Keratinocyte (primary cell): ENCODE measurements around the gene SYS1.

Source experiments
- EZH2 ChIP-seq: IDR thresholded peaks from one replicate; pipeline ENCODE4 v1.6.1; 2012; ENCODE audit warnings: inconsistent platforms, mild to moderate bottlenecking, low read length, moderate library complexity
- TF ChIP-seq, protein P1 (sequence below), 3 experiments: IDR thresholded peaks in 1 of 3; conservative IDR thresholded peaks in 1 of 3; optimal IDR thresholded peaks in 1 of 3; 2 replicates in 2 of 3; 3 replicates in 1 of 3; pipeline versions ENCODE3 to v1.5.1; 2011; ENCODE audit warnings: low read length in 3 of 3, mild to moderate bottlenecking in 3 of 3, moderate library complexity in 2 of 3, control low read depth in 1 of 3, inconsistent platforms in 1 of 3; ENCODE audit not compliant: insufficient read depth in 2 of 3; ENCODE audit errors: extremely low read depth in 1 of 3

DNA sequence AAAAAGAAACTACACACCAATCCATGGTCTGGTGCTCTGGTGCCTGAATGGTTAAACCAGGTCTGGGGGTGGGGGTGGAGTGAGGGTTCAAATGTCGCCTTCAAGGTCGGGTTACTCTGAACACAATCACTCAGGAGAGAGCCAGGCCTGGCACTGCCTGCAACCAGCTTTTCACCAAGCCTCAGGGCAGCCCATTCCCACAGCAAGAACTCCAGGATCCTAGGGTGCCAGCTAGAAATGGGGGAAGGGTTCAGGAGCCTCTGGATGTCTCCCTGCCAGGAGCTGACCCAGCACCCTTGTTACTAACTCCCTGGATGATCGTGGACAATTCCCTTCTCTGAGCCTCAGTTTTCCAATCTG lies 21.4 kb upstream of the SYS1 start:
- TF ChIP-seq, protein P1, sequence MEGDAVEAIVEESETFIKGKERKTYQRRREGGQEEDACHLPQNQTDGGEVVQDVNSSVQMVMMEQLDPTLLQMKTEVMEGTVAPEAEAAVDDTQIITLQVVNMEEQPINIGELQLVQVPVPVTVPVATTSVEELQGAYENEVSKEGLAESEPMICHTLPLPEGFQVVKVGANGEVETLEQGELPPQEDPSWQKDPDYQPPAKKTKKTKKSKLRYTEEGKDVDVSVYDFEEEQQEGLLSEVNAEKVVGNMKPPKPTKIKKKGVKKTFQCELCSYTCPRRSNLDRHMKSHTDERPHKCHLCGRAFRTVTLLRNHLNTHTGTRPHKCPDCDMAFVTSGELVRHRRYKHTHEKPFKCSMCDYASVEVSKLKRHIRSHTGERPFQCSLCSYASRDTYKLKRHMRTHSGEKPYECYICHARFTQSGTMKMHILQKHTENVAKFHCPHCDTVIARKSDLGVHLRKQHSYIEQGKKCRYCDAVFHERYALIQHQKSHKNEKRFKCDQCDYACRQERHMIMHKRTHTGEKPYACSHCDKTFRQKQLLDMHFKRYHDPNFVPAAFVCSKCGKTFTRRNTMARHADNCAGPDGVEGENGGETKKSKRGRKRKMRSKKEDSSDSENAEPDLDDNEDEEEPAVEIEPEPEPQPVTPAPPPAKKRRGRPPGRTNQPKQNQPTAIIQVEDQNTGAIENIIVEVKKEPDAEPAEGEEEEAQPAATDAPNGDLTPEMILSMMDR (optimal IDR thresholded peaks at IDR 0.05 in 1 of 3, IDR thresholded peaks at IDR 0.05 in 1 of 3, conservative IDR thresholded peaks at IDR 0.05 in 1 of 3; ENCODE audit: extremely low read depth in 1 of 3, insufficient read depth in 2 of 3, low read length in 3 of 3): no peak
- TF ChIP-seq EZH2: no peak
